RWPE1 (cell line): Measurements from ENCODE around the gene CCDC195.
"Not testable (repeated sequence)": the region's sequence is repeated elsewhere in the genome, so short reads cannot be mapped to it uniquely, and the experiment has no call there.

Experiments used
- CTCF ChIA-PET: fragments of 350-600 bp; sonication (Branson Sonifier 250); formaldehyde crosslinking; extraction: SDS; loops from one replicate; lab custom pipeline; 2021; lab: Yijun Ruan, JAX
- POLR2A ChIA-PET: fragments of 400-600 bp; formaldehyde crosslinking; extraction: SDS; loops from one replicate; lab custom pipeline; 2020; ENCODE audit warnings: antibody characterized with exemption; ENCODE audit not compliant: low non-redundant PET; lab: Yijun Ruan, JAX
- DNase-seq: peaks from one replicate; pipeline ENCODE4 v3.0.0; 2012; ENCODE audit warnings: low spot score
- H3K27ac ChIP-seq: fragments of 450-650 bp; 2 replicates; pipeline ENCODE4 v1.5.1; 2017
- TF ChIP-seq, protein P1 (sequence below): fragments of 450-650 bp; conservative IDR thresholded peaks from 2 replicates; pipeline ENCODE4 v1.5.1; 2017; ENCODE audit warnings: low read depth, mild to moderate bottlenecking

The CCDC195 gene

DNA sequence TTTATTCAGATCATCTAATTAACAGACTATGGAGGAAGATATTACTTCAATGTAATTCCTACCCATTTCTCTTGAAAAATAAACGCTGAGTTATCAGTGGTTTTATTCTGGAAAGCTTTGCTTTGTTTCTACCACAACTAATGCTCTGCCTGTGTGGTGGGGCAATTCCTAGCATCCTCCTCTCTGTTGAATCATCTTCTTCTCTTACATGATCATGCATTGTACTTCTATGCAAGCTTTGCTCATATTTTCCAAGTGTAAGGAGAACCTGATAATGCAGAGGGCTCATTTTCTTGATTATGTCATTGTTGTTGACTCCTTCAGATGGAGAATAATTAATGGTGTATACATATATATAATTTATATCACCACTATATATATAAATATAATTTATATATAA is 46.7 kb downstream of the CCDC195 start:
- ChIA-PET POLR2A (no interaction called here), CTCF (no interaction called here)
- DNase-seq: no peak
- H3K27ac ChIP-seq: no peak overlapping the region
- TF ChIP-seq, protein P1, sequence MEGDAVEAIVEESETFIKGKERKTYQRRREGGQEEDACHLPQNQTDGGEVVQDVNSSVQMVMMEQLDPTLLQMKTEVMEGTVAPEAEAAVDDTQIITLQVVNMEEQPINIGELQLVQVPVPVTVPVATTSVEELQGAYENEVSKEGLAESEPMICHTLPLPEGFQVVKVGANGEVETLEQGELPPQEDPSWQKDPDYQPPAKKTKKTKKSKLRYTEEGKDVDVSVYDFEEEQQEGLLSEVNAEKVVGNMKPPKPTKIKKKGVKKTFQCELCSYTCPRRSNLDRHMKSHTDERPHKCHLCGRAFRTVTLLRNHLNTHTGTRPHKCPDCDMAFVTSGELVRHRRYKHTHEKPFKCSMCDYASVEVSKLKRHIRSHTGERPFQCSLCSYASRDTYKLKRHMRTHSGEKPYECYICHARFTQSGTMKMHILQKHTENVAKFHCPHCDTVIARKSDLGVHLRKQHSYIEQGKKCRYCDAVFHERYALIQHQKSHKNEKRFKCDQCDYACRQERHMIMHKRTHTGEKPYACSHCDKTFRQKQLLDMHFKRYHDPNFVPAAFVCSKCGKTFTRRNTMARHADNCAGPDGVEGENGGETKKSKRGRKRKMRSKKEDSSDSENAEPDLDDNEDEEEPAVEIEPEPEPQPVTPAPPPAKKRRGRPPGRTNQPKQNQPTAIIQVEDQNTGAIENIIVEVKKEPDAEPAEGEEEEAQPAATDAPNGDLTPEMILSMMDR: no peak

DNA sequence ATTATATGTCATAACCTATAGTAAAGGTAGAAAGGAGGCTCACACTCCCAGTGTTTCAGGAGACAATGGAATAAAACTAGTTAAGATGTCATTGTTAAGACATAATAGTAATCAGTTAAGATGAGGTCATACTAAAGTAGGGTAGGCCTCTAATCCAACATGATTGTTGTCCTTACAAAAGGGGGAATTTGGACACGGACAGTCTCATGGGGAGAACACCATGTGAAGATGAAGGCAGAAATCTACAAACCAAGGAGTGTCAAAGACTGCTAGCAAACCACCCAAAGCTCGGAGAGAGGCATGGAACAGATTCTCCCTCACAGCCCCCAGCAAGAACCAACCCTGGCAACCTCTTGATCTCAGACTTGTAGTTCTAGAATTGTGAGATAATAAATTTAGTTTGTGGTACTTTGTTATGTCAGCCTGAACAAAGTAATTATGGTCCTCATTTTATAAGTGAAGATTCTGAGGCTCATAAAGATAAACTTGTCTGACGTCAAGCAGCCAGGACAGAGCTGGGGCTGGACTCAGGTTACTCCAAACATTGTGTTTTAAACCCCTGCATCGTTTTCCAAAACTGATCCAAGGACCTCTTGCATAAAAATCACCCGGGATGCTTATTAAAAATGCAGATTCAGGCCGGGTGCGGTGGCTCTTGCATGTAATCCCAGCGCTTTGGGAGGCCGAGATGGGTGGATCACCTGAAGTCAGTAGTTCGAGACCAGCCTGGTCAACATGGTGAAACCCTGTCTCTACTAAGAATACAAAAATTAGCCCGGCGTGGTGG is 47.8 kb downstream of the CCDC195 start:
- DNase-seq: no peak
- TF ChIP-seq, protein P1: no peak
- POLR2A ChIA-PET: no interaction called here
- CTCF ChIA-PET: no interaction called here
- H3K27ac ChIP-seq: no peak overlapping the region

DNA sequence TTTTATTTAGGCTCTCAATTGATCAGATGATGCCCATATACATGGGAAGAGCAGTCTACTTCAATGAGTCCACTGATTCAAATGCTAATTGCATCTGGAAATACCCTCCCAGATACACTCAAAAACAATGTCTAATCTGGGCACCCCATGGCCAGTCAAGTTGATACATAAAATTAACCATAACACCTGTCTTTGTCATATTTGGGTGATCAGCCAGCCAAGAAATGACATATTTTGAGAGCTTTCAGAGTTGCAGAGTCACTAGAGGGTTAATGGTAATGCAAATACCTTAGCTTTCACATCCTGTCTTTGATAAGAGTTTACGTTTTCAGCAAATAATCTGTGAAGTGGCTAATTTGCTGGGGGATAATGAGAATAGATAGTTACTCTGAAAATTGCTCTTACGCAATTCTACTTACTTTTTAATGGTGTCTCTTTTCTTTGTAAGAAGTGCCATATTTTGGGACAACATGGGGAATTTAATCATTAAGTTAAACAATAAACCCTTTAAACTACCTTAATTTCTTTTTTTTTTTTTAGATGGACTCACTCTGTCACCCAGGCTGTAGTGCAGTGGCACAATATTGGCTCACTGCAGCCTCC is 49.1 kb downstream of the CCDC195 start:
- TF ChIP-seq, protein P1: no peak
- POLR2A ChIA-PET: no interaction called here
- no peak overlapping the region for H3K27ac ChIP-seq
- CTCF ChIA-PET: no interaction called here
- DNase-seq: no peak

DNA sequence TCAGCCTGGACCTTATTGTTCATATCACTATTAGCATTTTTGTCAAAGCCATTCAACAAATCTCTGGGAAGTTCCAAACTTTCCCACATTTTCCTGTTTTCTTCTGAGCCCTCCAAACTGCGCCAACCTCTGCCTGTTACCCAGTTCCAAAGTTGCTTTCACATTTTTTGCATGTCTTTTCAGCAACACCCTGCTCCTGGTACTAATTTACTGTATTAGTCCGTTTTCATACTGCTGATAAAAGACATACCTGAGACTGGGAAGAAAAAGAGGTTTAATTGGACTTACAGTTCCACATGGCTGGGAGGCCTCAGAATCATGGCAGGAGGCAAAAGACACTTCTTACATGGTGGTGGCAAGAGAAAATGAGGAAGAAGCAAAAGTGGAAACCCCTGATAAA is 52.8 kb downstream of the CCDC195 start:
- POLR2A ChIA-PET, DNase-seq, CTCF ChIA-PET, H3K27ac ChIP-seq: not testable (repeated sequence)

DNA sequence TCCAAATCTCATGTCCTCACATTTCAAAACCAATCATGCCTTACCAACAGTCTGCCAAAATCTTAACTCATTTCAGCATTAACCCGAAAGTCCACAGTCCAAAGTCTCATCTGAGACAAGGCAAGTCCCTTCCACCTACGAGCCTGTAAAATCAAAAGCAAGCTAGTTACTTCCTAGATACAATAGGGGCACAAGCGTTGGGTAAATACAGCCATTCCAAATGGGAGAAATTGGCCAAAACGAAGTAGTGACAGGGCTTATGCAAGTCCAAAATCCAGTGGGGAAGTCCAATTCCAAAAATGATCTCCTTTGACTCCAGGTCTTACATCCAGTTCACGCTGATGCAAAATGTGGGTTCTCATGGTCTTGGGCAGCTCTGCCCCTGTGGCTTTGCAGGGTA is 54.5 kb downstream of the CCDC195 start:
- CTCF ChIA-PET: interaction anchor here (0.6 to 1.1 kb wide), 5 partner anchors 16 to 1696 kb away, joined by 3 to 7 read pairs (median 3); no protein-coding TSS in a partner anchor
- DNase-seq, POLR2A ChIA-PET: not testable (repeated sequence)

DNA sequence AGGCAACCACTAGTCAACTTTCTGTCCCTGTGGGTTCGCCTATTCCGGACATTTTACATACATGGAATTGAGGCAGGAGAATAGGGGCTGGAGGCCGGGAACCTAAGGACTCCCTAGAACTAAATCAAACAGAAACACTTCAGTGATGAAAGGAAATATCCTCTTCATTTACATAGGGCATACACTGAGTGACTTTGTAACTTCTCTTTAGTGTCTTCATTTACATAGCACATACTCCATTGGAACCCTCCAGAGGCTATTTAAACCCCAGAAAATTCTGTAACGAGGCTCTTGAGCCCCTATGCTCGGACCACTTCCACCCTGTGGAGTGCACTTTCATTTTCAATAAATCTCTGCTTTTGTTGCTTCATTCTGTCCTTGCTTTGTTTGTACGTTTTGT is 56.5 kb downstream of the CCDC195 start:
- H3K27ac ChIP-seq: no peak overlapping the region
- CTCF ChIA-PET: no interaction called here
- POLR2A ChIA-PET: no interaction called here
- TF ChIP-seq, protein P1: no peak
- DNase-seq: no peak

More for the DNA sequence above, 54.5 kb downstream of the CCDC195 start:
- not testable (repeated sequence) for H3K27ac ChIP-seq

DNA sequence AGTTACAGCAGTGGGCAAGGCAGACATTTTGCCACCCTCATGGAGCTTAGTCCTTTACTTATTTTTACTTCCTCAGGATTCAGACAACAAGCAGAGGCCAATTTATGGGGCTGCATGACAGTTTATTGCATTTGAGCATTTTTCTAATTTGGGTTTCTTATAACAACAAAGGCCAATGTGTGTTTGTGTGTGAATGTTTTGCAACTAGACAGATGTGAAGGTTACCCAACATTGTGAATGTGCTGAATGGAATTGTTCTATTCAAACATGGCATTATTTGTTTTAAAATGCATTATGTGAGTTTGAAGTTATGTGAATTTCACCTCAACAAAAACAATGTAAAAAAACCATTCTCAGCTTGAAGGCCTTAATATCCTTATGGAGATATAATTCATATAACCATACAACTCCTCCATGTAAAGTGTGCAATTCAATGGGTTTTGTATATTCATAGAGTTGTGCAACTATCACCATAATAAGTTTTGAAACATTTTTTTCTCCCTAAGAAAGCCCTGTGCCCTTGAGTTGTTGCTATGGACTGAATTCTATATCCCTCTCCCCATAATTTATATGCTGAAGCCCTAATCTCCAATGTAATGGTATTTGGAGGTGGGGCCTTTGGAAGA is 57.3 kb downstream of the CCDC195 start:
- H3K27ac ChIP-seq: no peak overlapping the region
- TF ChIP-seq, protein P1: no peak
- no peak for DNase-seq
- CTCF ChIA-PET: no interaction called here
- POLR2A ChIA-PET: no interaction called here
